ENCODE measurements around the gene TMEM11. TPM values are rescaled to one million over a fixed set of nuclear protein-coding genes. Genes with fewer than 3 reads are reported as not detected.

TMEM11 gene
- polyA plus RNA-seq, 2 of the 4 experiments (the other 2 are of a cell fraction), result 57.7 to 61.0 TPM

GRCh38 chr17:21214015-21214776, at the start of gene TMEM11 (continued):
- TF ChIP-seq SMC3 (IDR thresholded peaks at IDR 0.05), result no peak
- peak; percentile 95; the same call in 1 of the 2 replicates for TF ChIP-seq KDM5A (IDR thresholded peaks at IDR 0.05)
- TF ChIP-seq MAX (IDR thresholded peaks at IDR 0.05), result peak; percentile 58
- no peak for TF ChIP-seq MAZ (IDR thresholded peaks at IDR 0.05; ENCODE audit: borderline replicate concordance, low read depth, low read length)
- TF ChIP-seq HOXB5 (CRISPR knock-in tag; IDR thresholded peaks at IDR 0.05), result no peak
- TF ChIP-seq GATA3 (IDR thresholded peaks at IDR 0.05; ENCODE audit: borderline replicate concordance), result peak; percentile 51; the same call in 1 of the 2 replicates

- Histone ChIP-seq H3K4me1 (no peaks in the 10 kb centered on the region; the same call in 2 of the 3 replicates), H3K9me3 (no peaks in the 10 kb centered on the region), H3K27ac (no peak overlapping the region; a peak in 1 of 6 replicates), H3K4me3 (no peak overlapping the region), H3K4me2 (no peak overlapping the region)
- DNase-seq (ENCODE audit: low read depth in 1 of 2, low spot score in 1 of 2), result no peak
- ChIA-PET POLR2A (no interaction called here), CTCF (interaction anchor here (1.2 to 5.5 kb wide), 2 partner anchors 10 to 16 kb away, joined by 3 to 35 read pairs; partner anchors contain the start of gene NATD1)
- 39% methylated on average over 6 of the region's 6 CpGs for WGBS (ENCODE audit: missing lambda C conversion rate)
- FAIRE-seq, result no peak
- no peak for ATAC-seq
- TF ChIP-seq CTCF (IDR thresholded peaks at IDR 0.05) (no peak), FOSL2 (IDR thresholded peaks at IDR 0.05) (no peak), FOSL2 (CRISPR knock-in tag; IDR thresholded peaks at IDR 0.05) (peak; percentile 32)
Measured at GRCh38 chr17:21263376-21263775, 49.4 kb upstream of the TMEM11 start.

- H3K27ac ChIP-seq, result no peak overlapping the region; a peak in 1 of 6 replicates
- DNase-seq (ENCODE audit: low read depth in 1 of 2, low spot score in 1 of 2) (no peak), FAIRE-seq (no peak), ATAC-seq (peak; percentile 30 to 45; a peak in 4 of 6 replicates)
- H3K4me3 ChIP-seq, result no peak overlapping the region
- H3K4me1 ChIP-seq, result no peaks in the 10 kb centered on the region; the same call in 1 of the 3 replicates
- TF ChIP-seq HDAC2 (IDR thresholded peaks at IDR 0.05) (no peak), BHLHE40 (IDR thresholded peaks at IDR 0.05; ENCODE audit: low read depth, low read length) (no peak), EHF (CRISPR knock-in tag; IDR thresholded peaks at IDR 0.05) (no peak), FOSB (CRISPR knock-in tag; IDR thresholded peaks at IDR 0.05) (no peak), FOSL2 (IDR thresholded peaks at IDR 0.05) (no peak), FOSL2 (CRISPR knock-in tag; IDR thresholded peaks at IDR 0.05) (no peak), ZSCAN20 (CRISPR knock-in tag; IDR thresholded peaks at IDR 0.05) (no peak), RNF2 (IDR thresholded peaks at IDR 0.05; ENCODE audit: borderline replicate concordance, low read depth) (no peak), KDM5A (IDR thresholded peaks at IDR 0.05) (no peak), ELK1 (IDR thresholded peaks at IDR 0.05; ENCODE audit: low read depth, low read length) (no peak), HOXA7 (CRISPR knock-in tag; IDR thresholded peaks at IDR 0.05) (no peak), E2F6 (IDR thresholded peaks at IDR 0.05; ENCODE audit: borderline replicate concordance, low read depth) (no peak)
- ChIA-PET POLR2A (interaction anchor here (0.7 kb wide), 1 partner anchor 9 kb away, joined by 3 read pairs; the partner anchor contains the start of gene NATD1), CTCF (interaction anchor here (0.6 to 5.5 kb wide), 5 partner anchors 9 to 253 kb away, joined by 3 to 35 read pairs (median 4); partner anchors contain the start of gene NATD1)
- WGBS (ENCODE audit: missing lambda C conversion rate), result 69% methylated on average over 10 of the region's 12 CpGs
- no peaks in the 10 kb centered on the region for H3K9me3 ChIP-seq
- H3K4me2 ChIP-seq, result no peak overlapping the region
Measured at GRCh38 chr17:21262259-21262993, 48.5 kb upstream of the TMEM11 start.

All from A549 (cell line).